ENCODE data around the gene ZNF414. TPM values are rescaled to one million over a fixed set of nuclear protein-coding genes. Genes with fewer than 3 reads are reported as not detected.

Gene ZNF414
- total RNA-seq, 2 donors from 2014 or later, result 45.1 to 46.2 TPM

DNA sequence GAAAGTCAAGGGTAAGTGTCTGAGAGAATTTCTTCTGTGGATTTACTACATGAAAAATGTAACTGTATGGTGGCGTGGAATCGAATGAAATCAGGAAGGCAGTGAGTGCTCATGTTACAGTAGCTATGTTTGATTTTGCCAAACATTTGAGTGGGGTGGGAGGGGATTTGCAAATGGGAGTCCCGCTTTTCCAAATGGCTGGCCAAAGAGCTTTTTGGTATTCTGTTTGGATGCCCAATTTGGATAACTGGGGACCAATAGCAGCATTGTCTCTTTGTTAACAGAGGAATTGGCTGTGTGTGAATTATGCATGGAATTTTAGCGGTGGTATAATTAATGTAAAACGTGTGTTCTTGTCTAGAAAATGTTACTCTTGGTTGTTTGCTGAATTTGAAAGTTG lies 51.4 kb downstream of the ZNF414 start:
- Mint-ChIP-seq H3K4me3 (no peak overlapping the region), H3K4me1 (peaks cover 41% of the 10 kb centered on the region), H3K36me3 (ENCODE audit: low read depth) (peaks cover 10% of the 10 kb centered on the region), H3K27ac (peak overlapping the region; percentile 83), H3K27me3 (no peaks in the 10 kb centered on the region)
- ATAC-seq (no peak), DNase-seq (no peak)
- H3K9me3 ChIP-seq (ENCODE audit: control insufficient read depth, low read length, poor library complexity, severe bottlenecking), result no peaks in the 10 kb centered on the region

DNA sequence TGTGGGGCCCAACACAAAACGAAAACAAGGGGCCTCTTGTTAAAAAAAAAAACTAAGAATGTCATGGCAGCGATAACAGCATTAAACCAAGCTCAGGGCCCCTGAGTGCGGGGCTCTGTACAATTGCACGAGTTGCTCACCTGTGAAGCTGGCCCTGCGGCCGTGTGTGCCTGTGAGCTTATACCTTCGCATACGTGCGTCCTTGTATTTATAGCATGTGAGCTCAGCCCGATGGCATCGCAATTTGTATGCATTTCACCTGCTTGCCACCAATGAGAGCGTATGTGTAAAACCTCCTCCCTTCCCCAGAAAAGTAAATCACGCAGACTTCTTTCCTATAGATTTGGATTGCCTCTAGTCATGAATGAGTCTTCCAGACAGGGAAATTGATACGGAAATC lies 52.1 kb downstream of the ZNF414 start:
- DNase-seq (no peak), ATAC-seq (no peak)
- Mint-ChIP-seq H3K27me3 (no peaks in the 10 kb centered on the region), H3K36me3 (ENCODE audit: low read depth) (peaks cover 7% of the 10 kb centered on the region), H3K4me3 (no peak overlapping the region), H3K27ac (peak overlapping the region; percentile 83), H3K4me1 (peaks cover 37% of the 10 kb centered on the region)
- no peaks in the 10 kb centered on the region for H3K9me3 ChIP-seq (ENCODE audit: control insufficient read depth, low read length, poor library complexity, severe bottlenecking)

DNA sequence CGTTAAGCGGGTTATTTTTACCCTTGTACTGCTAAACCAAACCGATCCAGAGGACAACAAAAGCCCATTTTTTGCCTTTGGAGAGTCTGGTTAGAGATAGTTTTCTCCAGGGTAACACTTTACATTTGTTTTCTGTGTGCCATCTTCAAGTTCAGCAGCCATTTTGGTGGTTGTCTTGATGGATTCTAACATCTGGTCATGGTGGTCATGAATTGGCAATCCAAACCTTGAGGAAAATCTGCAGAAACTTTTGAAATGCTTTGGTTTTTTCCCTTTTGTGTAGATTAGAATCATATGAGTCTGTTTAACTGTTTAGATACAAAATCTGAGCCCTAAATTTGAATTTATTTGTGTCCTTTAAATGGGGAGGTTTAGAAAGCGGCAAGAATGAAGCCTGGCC lies 52.6 kb downstream of the ZNF414 start:
- Mint-ChIP-seq H3K4me1 (peaks cover 38% of the 10 kb centered on the region), H3K4me3 (no peak overlapping the region), H3K27me3 (no peaks in the 10 kb centered on the region), H3K36me3 (ENCODE audit: low read depth) (peaks cover 4% of the 10 kb centered on the region), H3K27ac (peak overlapping the region; percentile 49)
- ATAC-seq (no peak), DNase-seq (no peak)
- H3K9me3 ChIP-seq (ENCODE audit: control insufficient read depth, low read length, poor library complexity, severe bottlenecking), result no peaks in the 10 kb centered on the region

DNA sequence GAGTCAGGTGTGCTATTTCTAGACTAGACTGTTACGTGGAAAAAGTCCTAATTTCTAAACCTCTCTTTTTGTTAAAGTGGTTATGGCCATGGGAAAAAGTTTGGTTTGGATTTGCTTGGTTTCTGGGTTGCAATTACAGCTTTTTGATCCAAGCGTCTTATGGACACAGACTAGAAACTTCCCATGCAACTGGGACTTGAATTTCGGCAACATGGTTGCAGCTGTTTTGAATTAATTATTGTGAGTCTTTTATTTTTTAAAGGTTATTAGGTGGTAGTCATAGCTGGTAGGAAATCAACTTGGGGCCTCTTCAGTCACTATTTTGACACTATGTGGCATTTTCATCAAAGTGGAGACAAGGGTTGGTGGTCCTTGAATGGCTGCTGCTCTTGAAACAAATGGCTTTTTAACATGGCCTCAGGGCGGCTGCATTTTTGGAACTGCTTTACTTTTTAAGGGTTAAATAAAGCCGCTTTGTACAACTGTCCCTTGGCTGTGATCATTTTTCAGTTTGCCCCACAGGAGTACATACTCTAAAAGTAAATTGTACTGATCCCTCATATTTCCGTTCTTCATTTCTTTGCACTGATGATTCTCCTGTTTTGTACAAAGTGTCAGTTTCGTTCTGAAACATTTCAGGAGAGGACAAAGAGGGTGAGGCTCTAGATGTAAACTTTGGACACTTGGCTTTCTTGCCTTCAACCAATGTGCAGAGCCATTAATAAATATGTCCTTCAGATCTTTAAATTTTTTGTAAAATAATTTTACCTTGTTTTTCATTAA lies 53.3 kb downstream of the ZNF414 start:
- no peaks in the 10 kb centered on the region for H3K27me3 Mint-ChIP-seq
- H3K4me1 Mint-ChIP-seq, result peaks cover 36% of the 10 kb centered on the region
- no peak for DNase-seq
- H3K27ac Mint-ChIP-seq, result peak overlapping the region; percentile 49
- H3K9me3 ChIP-seq (ENCODE audit: control insufficient read depth, low read length, poor library complexity, severe bottlenecking), result no peaks in the 10 kb centered on the region
- ATAC-seq, result no peak
- no peak overlapping the region for H3K4me3 Mint-ChIP-seq
- no peaks in the 10 kb centered on the region for H3K36me3 Mint-ChIP-seq (ENCODE audit: low read depth)

Other genes starting within 250 kb of the ZNF414 start
- gene CD320, start 205.8 kb downstream of the ZNF414 start, total RNA-seq, result 10 to 100 TPM; 21.1 to 27.4 TPM
- gene NDUFA7, start 192.8 kb downstream of the ZNF414 start, total RNA-seq, result 10 to 100 TPM; 24.4 to 31.9 TPM
- gene RPS28, start 192.7 kb downstream of the ZNF414 start, total RNA-seq, result 1,000 to 10,000 TPM; 3,190 to 3,198 TPM
- gene KANK3, start 170.9 kb downstream of the ZNF414 start, total RNA-seq, result 1 to 10 TPM; 2.6 to 2.9 TPM
- not detected for gene ANGPTL4, start 150.0 kb downstream of the ZNF414 start, total RNA-seq
- gene RAB11B, start 123.8 kb downstream of the ZNF414 start, total RNA-seq, result 10 to 100 TPM; 81.6 to 90.1 TPM
- gene MARCHF2, start 100.9 kb downstream of the ZNF414 start, total RNA-seq, result 100 to 1,000 TPM in 1 of 2 donors, 10 to 100 TPM in 1; 26.9 to 108 TPM
- 100 to 1,000 TPM; 248 to 259 TPM for gene HNRNPM, start 69.2 kb downstream of the ZNF414 start, total RNA-seq
- gene PRAM1, start 11.5 kb downstream of the ZNF414 start, total RNA-seq, result 1 to 10 TPM; 5.2 to 7.4 TPM
- 100 to 1,000 TPM; 270 to 305 TPM for gene MYO1F, start 63.3 kb upstream of the ZNF414 start, total RNA-seq
- gene ADAMTS10, start 96.5 kb upstream of the ZNF414 start, total RNA-seq, result 10 to 100 TPM; 24.0 to 33.1 TPM
- not detected for gene NFILZ, start 116.5 kb upstream of the ZNF414 start, total RNA-seq
- gene ACTL9, start 184.6 kb upstream of the ZNF414 start, total RNA-seq, result not detected
- gene OR2Z1, start 207.5 kb upstream of the ZNF414 start, total RNA-seq, result not detected

Data from T-helper 17 cell (primary cell).